WTC11 (cell line): ENCODE results near the gene PTPRCAP. TPM values are rescaled to one million over a fixed set of nuclear protein-coding genes. Genes with fewer than 3 reads are reported as not detected.

Experiments used
- ATAC-seq: fragments of 200-7000 bp; cut with Tn5 transposase; 2 replicates; pipeline ENCODE4 v1.10.0; 2021; ENCODE audit warnings: mild to moderate bottlenecking, moderate library complexity
- CTCF ChIA-PET: fragments of 300-600 bp; sonication (Branson Sonifier 250); formaldehyde crosslinking; loops from one replicate; lab custom pipeline; 2021; ENCODE audit warnings: antibody characterized with exemption; lab: Charles Lee
- POLR2A ChIA-PET: fragments of 350-600 bp; sonication (Branson Sonifier 250); formaldehyde crosslinking; loops from one replicate; lab custom pipeline; 2021; ENCODE audit warnings: antibody characterized with exemption; lab: Charles Lee
- DNase-seq: peaks from one replicate; pipeline ENCODE4 v3.0.0; 2021; ENCODE audit warnings: low spot score
- H3K27ac Mint-ChIP-seq: 2 replicates; pipeline ENCODE4 v1.8.0; 2021; ENCODE audit warnings: mixed read lengths
- H3K27me3 Mint-ChIP-seq: 2 replicates; pipeline ENCODE4 v1.8.0; 2021; ENCODE audit warnings: low read depth, mild to moderate bottlenecking, moderate library complexity, mixed read lengths
- H3K36me3 Mint-ChIP-seq: 2 replicates; pipeline ENCODE4 v1.8.0; 2021; ENCODE audit warnings: mixed read lengths
- H3K4me1 Mint-ChIP-seq: 2 replicates; pipeline ENCODE4 v1.8.0; 2022; ENCODE audit warnings: mixed read lengths
- H3K4me3 Mint-ChIP-seq: 2 replicates; pipeline ENCODE4 v1.8.0; 2021; ENCODE audit warnings: mild to moderate bottlenecking, moderate library complexity, mixed read lengths
- H3K9me3 Mint-ChIP-seq: 2 replicates; pipeline ENCODE4 v1.8.0; 2021; ENCODE audit warnings: mixed read lengths
- CREB1 ChIP-seq: sonication (generic); formaldehyde crosslinking; IDR thresholded peaks from 2 replicates; pipeline ENCODE4 v1.8.0; 2023; ENCODE audit warnings: mild to moderate bottlenecking, missing genetic modification reagents
- ELF4 ChIP-seq: sonication (generic); formaldehyde crosslinking; IDR thresholded peaks from 2 replicates; pipeline ENCODE4 v1.8.1; 2022; ENCODE audit warnings: low read depth, mild to moderate bottlenecking, moderate library complexity, missing genetic modification reagents
- FOXJ3 ChIP-seq: sonication (generic); formaldehyde crosslinking; IDR thresholded peaks from 2 replicates; pipeline ENCODE4 v1.9.0; 2021; ENCODE audit warnings: missing genetic modification reagents, mild to moderate bottlenecking, borderline replicate concordance
- FOXK1 ChIP-seq: sonication (generic); formaldehyde crosslinking; IDR thresholded peaks from 2 replicates; pipeline ENCODE4 v1.8.0; 2022; ENCODE audit warnings: mild to moderate bottlenecking, moderate library complexity, missing genetic modification reagents
- NR3C1 ChIP-seq: sonication (generic); formaldehyde crosslinking; conservative IDR thresholded peaks from 2 replicates; pipeline ENCODE4 v1.8.1; 2023; ENCODE audit warnings: low read depth, mild to moderate bottlenecking, missing genetic modification reagents
- RELA ChIP-seq: sonication (generic); formaldehyde crosslinking; IDR thresholded peaks from 2 replicates; pipeline ENCODE4 v1.8.1; 2022; ENCODE audit warnings: missing genetic modification reagents, mild to moderate bottlenecking, borderline replicate concordance
- RORB ChIP-seq: fragments of 250-450 bp; sonication (Bioruptor Pico); IDR thresholded peaks from 2 replicates; pipeline ENCODE4 v1.9.0; 2021; ENCODE audit warnings: mild to moderate bottlenecking
- SMAD4 ChIP-seq: sonication (generic); formaldehyde crosslinking; IDR thresholded peaks from 2 replicates; pipeline ENCODE4 v1.8.0; 2022; ENCODE audit warnings: mild to moderate bottlenecking, missing genetic modification reagents
- TEAD4 ChIP-seq: sonication (generic); formaldehyde crosslinking; IDR thresholded peaks from 2 replicates; pipeline ENCODE4 v1.8.0; 2022; ENCODE audit warnings: mild to moderate bottlenecking, missing genetic modification reagents
- ZNF138 ChIP-seq: sonication (generic); formaldehyde crosslinking; conservative IDR thresholded peaks from 2 replicates; pipeline ENCODE4 v1.8.1; 2022; ENCODE audit warnings: mild to moderate bottlenecking, moderate library complexity, missing genetic modification reagents
- ZNF232 ChIP-seq: sonication (generic); formaldehyde crosslinking; IDR thresholded peaks from 2 replicates; pipeline ENCODE4 v1.8.0; 2022; ENCODE audit warnings: mild to moderate bottlenecking, missing genetic modification reagents
- ZNF416 ChIP-seq: fragments of 250-450 bp; sonication (Bioruptor Pico); IDR thresholded peaks from 2 replicates; pipeline ENCODE4 v1.9.0; 2021; ENCODE audit warnings: mild to moderate bottlenecking, inconsistent platforms
- total RNA-seq: library from RNA; stranded (reverse); gene quantifications from 3 replicates; pipeline ENCODE4 v1.2.3, GENCODE V29; 2021
- TF ChIP-seq, protein P1 (sequence below): sonication (generic); formaldehyde crosslinking; IDR thresholded peaks from 2 replicates; pipeline ENCODE4 v1.8.1; 2023; ENCODE audit warnings: mild to moderate bottlenecking, missing genetic modification reagents
- TF ChIP-seq, protein P2 (sequence below): sonication (generic); formaldehyde crosslinking; IDR thresholded peaks from 2 replicates; pipeline ENCODE4 v1.8.0; 2022; ENCODE audit warnings: mild to moderate bottlenecking, missing genetic modification reagents
- TF ChIP-seq, protein P3 (sequence below): sonication (generic); formaldehyde crosslinking; IDR thresholded peaks from 2 replicates; pipeline ENCODE4 v1.8.1; 2022; ENCODE audit warnings: low read depth, missing genetic modification reagents, borderline replicate concordance
- TF ChIP-seq, protein P4 (sequence below): fragments of 250-450 bp; sonication (Bioruptor Pico); IDR thresholded peaks from 2 replicates; pipeline ENCODE4 v1.9.0; 2021; ENCODE audit warnings: mild to moderate bottlenecking
- TF ChIP-seq, protein P5 (sequence below): sonication (generic); formaldehyde crosslinking; IDR thresholded peaks from 2 replicates; pipeline ENCODE4 v1.8.1; 2022; ENCODE audit warnings: missing genetic modification reagents, borderline replicate concordance
- TF ChIP-seq, protein P6 (sequence below): sonication (generic); formaldehyde crosslinking; IDR thresholded peaks from 2 replicates; pipeline ENCODE4 v1.8.1; 2023; ENCODE audit warnings: mild to moderate bottlenecking, missing genetic modification reagents, moderate library complexity
- TF ChIP-seq, protein P7 (sequence below): sonication (generic); formaldehyde crosslinking; IDR thresholded peaks from 2 replicates; pipeline ENCODE4 v1.8.1; 2022; ENCODE audit warnings: mild to moderate bottlenecking, moderate library complexity, missing genetic modification reagents

PTPRCAP gene
- total RNA-seq, 1 experiment from 2014 or later: 3.6 TPM

DNA sequence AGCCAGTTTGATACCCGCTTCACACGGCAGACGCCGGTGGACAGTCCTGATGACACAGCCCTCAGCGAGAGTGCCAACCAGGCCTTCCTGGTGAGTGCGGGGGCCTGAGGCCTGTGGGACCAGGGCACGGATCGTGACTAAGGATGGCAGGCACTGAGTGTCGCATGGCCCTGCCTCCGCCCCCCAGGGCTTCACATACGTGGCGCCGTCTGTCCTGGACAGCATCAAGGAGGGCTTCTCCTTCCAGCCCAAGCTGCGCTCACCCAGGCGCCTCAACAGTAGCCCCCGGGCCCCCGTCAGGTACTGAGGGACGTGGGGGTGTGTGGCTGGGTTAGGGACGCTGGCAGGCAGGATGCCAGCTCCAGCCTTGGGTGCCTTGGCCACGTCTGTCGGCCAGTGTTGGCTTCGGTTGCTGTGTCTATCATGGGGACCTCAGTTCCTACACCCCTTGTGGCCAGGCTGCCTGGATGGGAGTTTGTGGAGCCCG lies 3.0 kb downstream of the PTPRCAP start (continued):
- TF ChIP-seq, protein P1, sequence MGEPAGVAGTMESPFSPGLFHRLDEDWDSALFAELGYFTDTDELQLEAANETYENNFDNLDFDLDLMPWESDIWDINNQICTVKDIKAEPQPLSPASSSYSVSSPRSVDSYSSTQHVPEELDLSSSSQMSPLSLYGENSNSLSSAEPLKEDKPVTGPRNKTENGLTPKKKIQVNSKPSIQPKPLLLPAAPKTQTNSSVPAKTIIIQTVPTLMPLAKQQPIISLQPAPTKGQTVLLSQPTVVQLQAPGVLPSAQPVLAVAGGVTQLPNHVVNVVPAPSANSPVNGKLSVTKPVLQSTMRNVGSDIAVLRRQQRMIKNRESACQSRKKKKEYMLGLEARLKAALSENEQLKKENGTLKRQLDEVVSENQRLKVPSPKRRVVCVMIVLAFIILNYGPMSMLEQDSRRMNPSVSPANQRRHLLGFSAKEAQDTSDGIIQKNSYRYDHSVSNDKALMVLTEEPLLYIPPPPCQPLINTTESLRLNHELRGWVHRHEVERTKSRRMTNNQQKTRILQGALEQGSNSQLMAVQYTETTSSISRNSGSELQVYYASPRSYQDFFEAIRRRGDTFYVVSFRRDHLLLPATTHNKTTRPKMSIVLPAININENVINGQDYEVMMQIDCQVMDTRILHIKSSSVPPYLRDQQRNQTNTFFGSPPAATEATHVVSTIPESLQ (CRISPR knock-in tag): no peak
- TF ChIP-seq FOXJ3 (CRISPR knock-in tag) (no peak), NR3C1 (no peak)

DNA sequence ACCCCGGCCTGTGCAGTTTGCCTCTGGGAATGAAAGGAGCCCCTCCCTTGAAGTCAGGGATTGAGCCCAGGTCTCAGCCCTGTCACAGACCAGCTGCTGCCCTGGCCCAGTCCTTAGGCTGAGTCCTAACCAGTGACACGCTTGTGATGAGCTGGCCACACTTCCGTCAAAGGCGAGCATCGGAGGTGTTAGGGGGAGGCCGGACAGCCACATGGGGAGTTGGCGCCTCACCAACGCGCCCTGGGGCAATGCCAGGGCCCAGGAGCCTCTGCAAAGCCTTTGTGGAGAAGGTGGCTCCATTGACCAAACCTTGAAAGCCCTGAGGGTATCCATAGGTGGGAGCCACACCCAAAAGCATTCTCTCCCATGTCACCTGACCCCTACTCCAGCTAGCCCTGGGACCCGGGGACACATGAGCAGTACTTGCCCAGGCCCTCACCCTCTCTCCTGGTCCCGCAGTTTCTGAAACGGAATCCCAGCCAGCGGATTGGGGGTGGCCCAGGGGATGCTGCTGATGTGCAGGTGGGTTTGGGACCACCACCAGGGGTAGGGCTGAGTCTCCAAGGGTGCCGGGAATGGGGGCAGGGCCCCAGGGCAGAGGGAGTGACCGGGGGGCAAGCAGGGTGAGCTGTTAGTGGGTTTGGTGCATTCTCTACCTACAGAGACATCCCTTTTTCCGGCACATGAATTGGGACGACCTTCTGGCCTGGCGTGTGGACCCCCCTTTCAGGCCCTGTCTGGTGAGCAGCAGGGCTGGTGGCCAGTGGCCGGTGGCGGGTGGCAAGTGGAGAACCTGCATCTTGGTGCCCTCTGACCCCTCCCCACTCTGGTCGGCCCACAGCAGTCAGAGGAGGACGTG lies 3.7 kb downstream of the PTPRCAP start:
- DNase-seq (no peak), ATAC-seq (no peak)
- ChIA-PET CTCF (no interaction called here), POLR2A (no interaction called here)
- no peak overlapping the region for H3K4me3 Mint-ChIP-seq
- H3K27me3 Mint-ChIP-seq: no peaks in the 10 kb centered on the region
- no peak overlapping the region for H3K27ac Mint-ChIP-seq
- no peaks in the 10 kb centered on the region for H3K9me3 Mint-ChIP-seq
- peaks cover 9% of the 10 kb centered on the region for H3K36me3 Mint-ChIP-seq
- TF ChIP-seq, protein P2, sequence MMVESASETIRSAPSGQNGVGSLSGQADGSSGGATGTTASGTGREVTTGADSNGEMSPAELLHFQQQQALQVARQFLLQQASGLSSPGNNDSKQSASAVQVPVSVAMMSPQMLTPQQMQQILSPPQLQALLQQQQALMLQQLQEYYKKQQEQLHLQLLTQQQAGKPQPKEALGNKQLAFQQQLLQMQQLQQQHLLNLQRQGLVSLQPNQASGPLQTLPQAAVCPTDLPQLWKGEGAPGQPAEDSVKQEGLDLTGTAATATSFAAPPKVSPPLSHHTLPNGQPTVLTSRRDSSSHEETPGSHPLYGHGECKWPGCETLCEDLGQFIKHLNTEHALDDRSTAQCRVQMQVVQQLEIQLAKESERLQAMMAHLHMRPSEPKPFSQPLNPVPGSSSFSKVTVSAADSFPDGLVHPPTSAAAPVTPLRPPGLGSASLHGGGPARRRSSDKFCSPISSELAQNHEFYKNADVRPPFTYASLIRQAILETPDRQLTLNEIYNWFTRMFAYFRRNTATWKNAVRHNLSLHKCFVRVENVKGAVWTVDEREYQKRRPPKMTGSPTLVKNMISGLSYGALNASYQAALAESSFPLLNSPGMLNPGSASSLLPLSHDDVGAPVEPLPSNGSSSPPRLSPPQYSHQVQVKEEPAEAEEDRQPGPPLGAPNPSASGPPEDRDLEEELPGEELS (CRISPR knock-in tag): no peak
- TF ChIP-seq ZNF138 (CRISPR knock-in tag) (no peak), ZNF416 (no peak)
- TF ChIP-seq, protein P3, sequence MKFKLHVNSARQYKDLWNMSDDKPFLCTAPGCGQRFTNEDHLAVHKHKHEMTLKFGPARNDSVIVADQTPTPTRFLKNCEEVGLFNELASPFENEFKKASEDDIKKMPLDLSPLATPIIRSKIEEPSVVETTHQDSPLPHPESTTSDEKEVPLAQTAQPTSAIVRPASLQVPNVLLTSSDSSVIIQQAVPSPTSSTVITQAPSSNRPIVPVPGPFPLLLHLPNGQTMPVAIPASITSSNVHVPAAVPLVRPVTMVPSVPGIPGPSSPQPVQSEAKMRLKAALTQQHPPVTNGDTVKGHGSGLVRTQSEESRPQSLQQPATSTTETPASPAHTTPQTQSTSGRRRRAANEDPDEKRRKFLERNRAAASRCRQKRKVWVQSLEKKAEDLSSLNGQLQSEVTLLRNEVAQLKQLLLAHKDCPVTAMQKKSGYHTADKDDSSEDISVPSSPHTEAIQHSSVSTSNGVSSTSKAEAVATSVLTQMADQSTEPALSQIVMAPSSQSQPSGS (CRISPR knock-in tag): no peak
- H3K4me1 Mint-ChIP-seq: peaks cover 10% of the 10 kb centered on the region

GRCh38 chr11:67432655-67433349 lies 4.7 kb downstream of the PTPRCAP start:
- no peaks in the 10 kb centered on the region for H3K9me3 Mint-ChIP-seq
- DNase-seq: no peak
- no peak overlapping the region for H3K27ac Mint-ChIP-seq
- TF ChIP-seq, protein P4, sequence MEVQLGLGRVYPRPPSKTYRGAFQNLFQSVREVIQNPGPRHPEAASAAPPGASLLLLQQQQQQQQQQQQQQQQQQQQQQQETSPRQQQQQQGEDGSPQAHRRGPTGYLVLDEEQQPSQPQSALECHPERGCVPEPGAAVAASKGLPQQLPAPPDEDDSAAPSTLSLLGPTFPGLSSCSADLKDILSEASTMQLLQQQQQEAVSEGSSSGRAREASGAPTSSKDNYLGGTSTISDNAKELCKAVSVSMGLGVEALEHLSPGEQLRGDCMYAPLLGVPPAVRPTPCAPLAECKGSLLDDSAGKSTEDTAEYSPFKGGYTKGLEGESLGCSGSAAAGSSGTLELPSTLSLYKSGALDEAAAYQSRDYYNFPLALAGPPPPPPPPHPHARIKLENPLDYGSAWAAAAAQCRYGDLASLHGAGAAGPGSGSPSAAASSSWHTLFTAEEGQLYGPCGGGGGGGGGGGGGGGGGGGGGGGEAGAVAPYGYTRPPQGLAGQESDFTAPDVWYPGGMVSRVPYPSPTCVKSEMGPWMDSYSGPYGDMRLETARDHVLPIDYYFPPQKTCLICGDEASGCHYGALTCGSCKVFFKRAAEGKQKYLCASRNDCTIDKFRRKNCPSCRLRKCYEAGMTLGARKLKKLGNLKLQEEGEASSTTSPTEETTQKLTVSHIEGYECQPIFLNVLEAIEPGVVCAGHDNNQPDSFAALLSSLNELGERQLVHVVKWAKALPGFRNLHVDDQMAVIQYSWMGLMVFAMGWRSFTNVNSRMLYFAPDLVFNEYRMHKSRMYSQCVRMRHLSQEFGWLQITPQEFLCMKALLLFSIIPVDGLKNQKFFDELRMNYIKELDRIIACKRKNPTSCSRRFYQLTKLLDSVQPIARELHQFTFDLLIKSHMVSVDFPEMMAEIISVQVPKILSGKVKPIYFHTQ (CRISPR knock-in tag): no peak
- TF ChIP-seq ELF4 (no peak), ZNF232 (no peak), TEAD4 (CRISPR knock-in tag) (no peak), CREB1 (no peak), RELA (CRISPR knock-in tag) (no peak), FOXK1 (CRISPR knock-in tag) (no peak), RORB (CRISPR knock-in tag) (no peak), SMAD4 (no peak)
- TF ChIP-seq, protein P5, sequence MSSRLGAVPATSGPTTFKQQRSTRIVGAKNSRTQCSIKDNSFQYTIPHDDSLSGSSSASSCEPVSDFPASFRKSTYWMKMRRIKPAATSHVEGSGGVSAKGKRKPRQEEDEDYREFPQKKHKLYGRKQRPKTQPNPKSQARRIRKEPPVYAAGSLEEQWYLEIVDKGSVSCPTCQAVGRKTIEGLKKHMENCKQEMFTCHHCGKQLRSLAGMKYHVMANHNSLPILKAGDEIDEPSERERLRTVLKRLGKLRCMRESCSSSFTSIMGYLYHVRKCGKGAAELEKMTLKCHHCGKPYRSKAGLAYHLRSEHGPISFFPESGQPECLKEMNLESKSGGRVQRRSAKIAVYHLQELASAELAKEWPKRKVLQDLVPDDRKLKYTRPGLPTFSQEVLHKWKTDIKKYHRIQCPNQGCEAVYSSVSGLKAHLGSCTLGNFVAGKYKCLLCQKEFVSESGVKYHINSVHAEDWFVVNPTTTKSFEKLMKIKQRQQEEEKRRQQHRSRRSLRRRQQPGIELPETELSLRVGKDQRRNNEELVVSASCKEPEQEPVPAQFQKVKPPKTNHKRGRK: no peak
- TF ChIP-seq, protein P6, sequence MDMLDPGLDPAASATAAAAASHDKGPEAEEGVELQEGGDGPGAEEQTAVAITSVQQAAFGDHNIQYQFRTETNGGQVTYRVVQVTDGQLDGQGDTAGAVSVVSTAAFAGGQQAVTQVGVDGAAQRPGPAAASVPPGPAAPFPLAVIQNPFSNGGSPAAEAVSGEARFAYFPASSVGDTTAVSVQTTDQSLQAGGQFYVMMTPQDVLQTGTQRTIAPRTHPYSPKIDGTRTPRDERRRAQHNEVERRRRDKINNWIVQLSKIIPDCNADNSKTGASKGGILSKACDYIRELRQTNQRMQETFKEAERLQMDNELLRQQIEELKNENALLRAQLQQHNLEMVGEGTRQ (CRISPR knock-in tag): no peak
- TF ChIP-seq, protein P7, sequence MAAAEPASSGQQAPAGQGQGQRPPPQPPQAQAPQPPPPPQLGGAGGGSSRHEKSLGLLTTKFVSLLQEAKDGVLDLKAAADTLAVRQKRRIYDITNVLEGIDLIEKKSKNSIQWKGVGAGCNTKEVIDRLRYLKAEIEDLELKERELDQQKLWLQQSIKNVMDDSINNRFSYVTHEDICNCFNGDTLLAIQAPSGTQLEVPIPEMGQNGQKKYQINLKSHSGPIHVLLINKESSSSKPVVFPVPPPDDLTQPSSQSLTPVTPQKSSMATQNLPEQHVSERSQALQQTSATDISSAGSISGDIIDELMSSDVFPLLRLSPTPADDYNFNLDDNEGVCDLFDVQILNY (CRISPR knock-in tag): no peak

More at GRCh38 chr11:67432655-67433349, 4.7 kb downstream of the PTPRCAP start:
- Mint-ChIP-seq H3K36me3 (peaks cover 9% of the 10 kb centered on the region), H3K4me1 (peaks cover 10% of the 10 kb centered on the region), H3K4me3 (no peak overlapping the region), H3K27me3 (no peaks in the 10 kb centered on the region)
- POLR2A ChIA-PET: no interaction called here
- no peak for ATAC-seq
- CTCF ChIA-PET: no interaction called here
